ENCODE measurements around the gene ARVCF. TPM values are rescaled to one million over a fixed set of nuclear protein-coding genes. Genes with fewer than 3 reads are reported as not detected.

The ARVCF gene
- total and polyA plus RNA-seq, 9 of the 15 experiments (the other 6 are each of a cell fraction or from before 2014, with no cell fraction given) = 0.03 to 97.4 (median 15.6) TPM

GRCh38 chr22:19986410-19987341 lies 29.9 kb downstream of the ARVCF start (continued):
- TF ChIP-seq MNT (conservative IDR thresholded peaks at IDR 0.05) (no peak), USF2 (CRISPR knock-in tag; IDR thresholded peaks at IDR 0.05) (peak; percentile 79), MIER1 (IDR thresholded peaks at IDR 0.05; ENCODE audit: low read depth) (no peak), SFPQ (IDR thresholded peaks at IDR 0.05; ENCODE audit: low read depth, low read length) (no peak), ZNF224 (CRISPR knock-in tag; IDR thresholded peaks at IDR 0.05) (no peak), JUNB (CRISPR knock-in tag; conservative IDR thresholded peaks at IDR 0.05) (no peak), GTF2E2 (tag; IDR thresholded peaks at IDR 0.05) (0 out of 2 replicates have a peak, but pooled peaks have one; percentile 69), SREBF1 (IDR thresholded peaks at IDR 0.05; ENCODE audit: borderline replicate concordance, low read depth, low read length) (no peak), SNAPC5 (CRISPR knock-in tag; IDR thresholded peaks at IDR 0.05) (no peak), RBBP5 (IDR thresholded peaks at IDR 0.05; ENCODE audit: borderline replicate concordance, insufficient read depth, low read length, poor library complexity, severe bottlenecking) (peak; percentile 6), THRA (IDR thresholded peaks at IDR 0.05) (no peak), LARP7 (IDR thresholded peaks at IDR 0.05) (no peak), U2AF1 (optimal IDR thresholded peaks at IDR 0.05; ENCODE audit: low read depth, low read length) (no peak), CTBP1 (IDR thresholded peaks at IDR 0.05; ENCODE audit: borderline replicate concordance) (peak; percentile 94), PRDM10 (IDR thresholded peaks at IDR 0.05; ENCODE audit: partially characterized antibody) (peak; percentile 37)

All from K562 (cell line).